Measurements from ENCODE around the gene FER.
A peak's percentile ranks its signal among the peaks of the same experiment; 100 is the strongest.

The FER gene

DNA sequence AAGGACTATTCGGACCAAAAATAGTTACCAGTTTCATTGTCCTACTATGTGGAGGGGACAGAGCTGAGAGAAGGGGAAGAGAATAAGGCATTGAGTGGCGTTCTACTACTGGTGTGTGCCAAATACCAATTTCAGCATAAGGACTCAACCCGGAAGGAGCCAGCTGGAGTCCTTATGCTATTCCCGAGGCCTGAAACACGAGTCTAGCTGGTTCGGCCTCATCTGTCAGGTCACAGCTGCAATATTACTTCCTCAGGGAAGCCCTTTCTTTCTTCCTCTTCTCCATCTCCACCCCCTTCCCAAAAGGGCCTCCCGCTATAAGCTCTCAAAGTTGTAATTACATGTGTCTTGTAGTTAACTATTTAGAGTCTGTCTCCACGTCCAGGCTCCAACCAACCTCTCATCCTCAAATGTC lies 20.5 kb upstream of the FER start:
- peaks cover 5% of the 10 kb centered on the region for H3K4me1 ChIP-seq (ENCODE audit: control insufficient read depth, insufficient read depth, low read length, poor library complexity, severe bottlenecking)
- peak overlapping the region; percentile 79 for H3K4me3 ChIP-seq (ENCODE audit: insufficient read depth, low read depth, low read length, poor library complexity, severe bottlenecking)
- no peaks in the 10 kb centered on the region for H3K9me3 ChIP-seq (ENCODE audit: control insufficient read depth, low read length)
- H3K27me3 ChIP-seq (replicated peaks; ENCODE audit: control insufficient read depth, insufficient read depth, low read length, poor library complexity, severe bottlenecking): no peaks in the 10 kb centered on the region
- H3K36me3 ChIP-seq (ENCODE audit: control insufficient read depth, insufficient read depth, low read length): no peaks in the 10 kb centered on the region
- no peak for DNase-seq
- no peak overlapping the region for H3K27ac ChIP-seq (ENCODE audit: insufficient read depth, low read length, poor library complexity, severe bottlenecking)

DNA sequence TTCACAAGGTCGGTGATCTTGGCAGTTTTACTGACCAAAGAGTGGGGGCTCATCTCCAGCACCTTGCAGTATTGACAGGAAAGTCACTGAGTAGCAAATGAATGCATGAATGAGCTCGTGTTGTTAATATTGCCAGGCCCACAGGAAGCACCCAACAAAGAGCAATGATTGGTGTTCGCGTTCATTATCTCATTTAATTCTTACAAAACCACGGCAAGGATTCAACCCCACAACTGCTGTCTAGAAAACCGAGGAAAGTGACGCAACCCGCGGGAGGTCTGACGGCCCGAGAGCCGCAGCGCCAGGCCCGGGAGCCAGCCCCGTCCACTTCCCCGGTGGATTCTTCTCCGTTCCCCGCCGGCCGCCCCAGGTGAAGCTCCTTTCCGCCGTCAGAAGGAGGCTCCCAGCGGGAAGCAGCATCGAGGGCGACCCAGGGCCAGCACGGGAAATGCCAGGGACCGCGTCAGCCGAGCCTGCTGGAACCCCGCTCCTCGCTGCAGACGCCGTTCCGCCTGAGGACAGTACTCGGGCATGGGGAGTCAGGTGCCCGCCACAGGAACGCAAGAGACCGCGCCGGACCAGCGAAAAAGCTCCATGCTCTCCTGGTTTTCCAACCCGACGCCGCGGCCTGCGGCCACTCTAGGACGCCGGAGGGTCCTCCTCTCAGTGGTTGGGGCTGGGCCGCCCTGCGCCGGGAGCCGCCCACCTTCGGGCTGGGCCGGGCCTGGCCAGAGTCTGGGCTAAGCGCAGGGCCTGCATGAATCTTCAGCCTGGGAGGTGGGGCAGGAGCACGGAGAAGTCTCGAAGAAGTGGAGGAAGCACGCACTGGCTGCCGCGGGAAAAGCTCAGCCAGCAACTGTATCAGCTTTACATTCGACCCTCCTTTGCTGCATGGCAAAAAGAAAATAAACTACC lies 19.8 kb upstream of the FER start:
- H3K4me1 ChIP-seq (ENCODE audit: control insufficient read depth, insufficient read depth, low read length, poor library complexity, severe bottlenecking): peaks cover 5% of the 10 kb centered on the region
- peak overlapping the region; percentile 79 for H3K4me3 ChIP-seq (ENCODE audit: insufficient read depth, low read depth, low read length, poor library complexity, severe bottlenecking)
- no peaks in the 10 kb centered on the region for H3K36me3 ChIP-seq (ENCODE audit: control insufficient read depth, insufficient read depth, low read length)
- H3K27me3 ChIP-seq (replicated peaks; ENCODE audit: control insufficient read depth, insufficient read depth, low read length, poor library complexity, severe bottlenecking): no peaks in the 10 kb centered on the region
- DNase-seq: peak; percentile 13 to 33 (median 20)
- H3K27ac ChIP-seq (ENCODE audit: insufficient read depth, low read length, poor library complexity, severe bottlenecking): peak overlapping the region; percentile 59
- H3K9me3 ChIP-seq (ENCODE audit: control insufficient read depth, low read length): no peaks in the 10 kb centered on the region

DNA sequence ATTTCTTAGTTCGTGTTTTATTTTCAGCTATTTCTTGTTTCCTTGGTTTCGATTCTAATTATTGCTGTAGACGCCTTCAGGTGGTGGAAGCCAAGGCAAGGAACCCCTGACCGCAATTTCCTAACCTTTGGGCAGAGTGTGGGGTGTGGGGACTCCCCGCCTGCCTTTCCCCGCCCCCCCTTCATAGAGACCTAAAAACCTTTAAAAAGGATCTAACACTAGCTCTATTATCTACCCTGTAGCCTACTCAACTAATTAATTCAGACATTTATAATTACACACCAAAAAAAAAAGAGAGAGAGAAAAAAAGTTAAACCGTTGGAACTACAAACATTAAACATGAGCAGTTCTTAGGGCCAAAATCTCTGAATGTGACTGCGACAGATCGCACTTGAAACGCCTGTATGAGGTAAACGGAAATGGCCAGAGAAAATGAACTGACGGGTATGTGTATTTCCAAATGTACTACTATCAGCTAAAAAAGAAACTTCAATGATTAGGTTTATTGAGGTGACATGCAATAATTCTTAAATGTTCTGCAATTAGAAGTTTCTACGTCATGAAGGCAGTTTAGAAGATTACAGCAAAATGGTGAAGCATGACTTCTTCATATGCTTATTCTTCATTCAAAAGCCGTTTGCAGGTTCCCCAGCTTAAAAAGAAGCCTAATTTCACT lies 19.0 kb upstream of the FER start:
- H3K4me1 ChIP-seq (ENCODE audit: control insufficient read depth, insufficient read depth, low read length, poor library complexity, severe bottlenecking): peaks cover 5% of the 10 kb centered on the region
- no peaks in the 10 kb centered on the region for H3K9me3 ChIP-seq (ENCODE audit: control insufficient read depth, low read length)
- no peaks in the 10 kb centered on the region for H3K36me3 ChIP-seq (ENCODE audit: control insufficient read depth, insufficient read depth, low read length)
- no peaks in the 10 kb centered on the region for H3K27me3 ChIP-seq (replicated peaks; ENCODE audit: control insufficient read depth, insufficient read depth, low read length, poor library complexity, severe bottlenecking)
- H3K4me3 ChIP-seq (ENCODE audit: insufficient read depth, low read depth, low read length, poor library complexity, severe bottlenecking): peak overlapping the region; percentile 79
- H3K27ac ChIP-seq (ENCODE audit: insufficient read depth, low read length, poor library complexity, severe bottlenecking): peak overlapping the region; percentile 59
- peak; percentile 44 to 51 (median 48) for DNase-seq

DNA sequence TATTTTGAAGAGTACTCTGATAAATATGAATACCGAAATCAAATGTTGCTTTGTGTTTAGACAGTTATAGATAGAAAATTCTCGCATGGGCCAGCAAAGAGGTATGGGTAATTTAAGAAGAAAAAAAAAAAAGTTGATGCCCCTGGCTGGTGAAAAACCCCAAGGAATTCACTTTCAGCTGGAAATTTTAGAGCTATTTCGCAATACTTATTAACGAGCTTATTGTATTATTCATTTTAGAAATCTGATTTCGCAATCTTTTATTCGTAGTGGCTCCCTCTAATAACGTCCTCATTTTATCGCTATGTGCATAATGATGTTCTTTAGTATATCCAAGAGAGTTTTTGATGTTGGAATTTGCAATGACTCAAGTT lies 18.5 kb upstream of the FER start:
- peaks cover 5% of the 10 kb centered on the region for H3K4me1 ChIP-seq (ENCODE audit: control insufficient read depth, insufficient read depth, low read length, poor library complexity, severe bottlenecking)
- no peaks in the 10 kb centered on the region for H3K36me3 ChIP-seq (ENCODE audit: control insufficient read depth, insufficient read depth, low read length)
- H3K27me3 ChIP-seq (replicated peaks; ENCODE audit: control insufficient read depth, insufficient read depth, low read length, poor library complexity, severe bottlenecking): no peaks in the 10 kb centered on the region
- no peak overlapping the region for H3K27ac ChIP-seq (ENCODE audit: insufficient read depth, low read length, poor library complexity, severe bottlenecking)
- H3K4me3 ChIP-seq (ENCODE audit: insufficient read depth, low read depth, low read length, poor library complexity, severe bottlenecking): no peak overlapping the region
- H3K9me3 ChIP-seq (ENCODE audit: control insufficient read depth, low read length): no peaks in the 10 kb centered on the region
- DNase-seq: no peak

DNA sequence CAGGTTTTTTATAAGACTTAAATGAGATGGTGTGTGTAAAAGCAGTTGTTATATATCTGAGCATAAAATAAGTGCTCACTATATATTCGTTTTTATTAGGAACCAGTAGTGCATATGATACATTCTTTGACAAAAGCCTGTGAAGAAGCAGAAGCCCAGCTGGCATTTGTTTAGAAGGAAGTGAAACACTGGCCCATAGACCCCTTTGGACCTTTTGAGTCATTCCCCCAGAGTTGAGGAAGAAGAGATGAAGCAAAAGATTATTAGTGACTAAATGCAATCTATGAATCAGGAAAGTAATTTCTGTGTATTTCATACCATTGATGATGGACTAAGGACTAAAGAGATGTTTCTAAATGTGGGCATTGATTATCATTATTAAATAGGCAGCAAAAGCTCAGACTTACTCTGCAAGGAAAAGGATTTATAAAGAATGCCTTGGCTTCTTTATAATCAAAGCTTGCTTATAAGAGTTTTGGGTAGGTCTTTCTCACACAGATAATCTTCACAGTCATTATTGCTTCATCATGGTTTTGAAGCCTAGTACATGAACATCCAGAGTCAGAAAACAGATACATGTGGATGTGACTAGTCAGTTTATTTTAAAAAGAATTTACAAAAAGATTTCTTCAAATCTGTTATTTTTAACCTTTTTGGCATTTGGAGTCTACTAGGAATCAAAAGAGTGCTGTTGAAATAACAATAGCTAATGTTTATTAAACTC lies 16.9 kb upstream of the FER start:
- Histone ChIP-seq H3K4me3 (ENCODE audit: insufficient read depth, low read depth, low read length, poor library complexity, severe bottlenecking) (no peak overlapping the region), H3K27ac (ENCODE audit: insufficient read depth, low read length, poor library complexity, severe bottlenecking) (no peak overlapping the region), H3K36me3 (ENCODE audit: control insufficient read depth, insufficient read depth, low read length) (no peaks in the 10 kb centered on the region), H3K27me3 (replicated peaks; ENCODE audit: control insufficient read depth, insufficient read depth, low read length, poor library complexity, severe bottlenecking) (no peaks in the 10 kb centered on the region), H3K9me3 (ENCODE audit: control insufficient read depth, low read length) (no peaks in the 10 kb centered on the region), H3K4me1 (ENCODE audit: control insufficient read depth, insufficient read depth, low read length, poor library complexity, severe bottlenecking) (peaks cover 5% of the 10 kb centered on the region)
- DNase-seq: no peak

DNA sequence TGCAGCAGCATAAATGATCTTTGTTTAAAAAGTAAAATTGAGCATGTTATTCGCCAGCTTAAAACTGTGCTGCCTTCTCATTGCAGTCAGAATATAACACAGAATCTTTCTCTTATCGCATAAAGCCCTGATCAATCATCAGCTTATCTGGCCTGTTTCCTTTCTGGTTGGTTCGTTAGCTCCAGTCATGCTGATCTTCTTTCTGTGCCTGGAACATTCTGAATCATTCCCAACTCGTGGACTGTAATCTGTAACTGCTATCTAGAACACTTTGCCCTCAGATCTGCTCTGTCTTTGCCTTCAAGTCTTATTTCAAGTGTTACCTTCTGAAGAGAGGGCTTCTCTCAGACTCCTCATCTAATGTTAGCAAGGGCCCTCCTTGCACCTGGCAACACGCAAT lies 11.9 kb upstream of the FER start:
- H3K4me1 ChIP-seq (ENCODE audit: control insufficient read depth, insufficient read depth, low read length, poor library complexity, severe bottlenecking): no peaks in the 10 kb centered on the region
- H3K4me3 ChIP-seq (ENCODE audit: insufficient read depth, low read depth, low read length, poor library complexity, severe bottlenecking): no peak overlapping the region
- no peaks in the 10 kb centered on the region for H3K9me3 ChIP-seq (ENCODE audit: control insufficient read depth, low read length)
- no peak for DNase-seq
- H3K27me3 ChIP-seq (replicated peaks; ENCODE audit: control insufficient read depth, insufficient read depth, low read length, poor library complexity, severe bottlenecking): no peaks in the 10 kb centered on the region
- H3K36me3 ChIP-seq (ENCODE audit: control insufficient read depth, insufficient read depth, low read length): no peaks in the 10 kb centered on the region
- no peak overlapping the region for H3K27ac ChIP-seq (ENCODE audit: insufficient read depth, low read length, poor library complexity, severe bottlenecking)

DNA sequence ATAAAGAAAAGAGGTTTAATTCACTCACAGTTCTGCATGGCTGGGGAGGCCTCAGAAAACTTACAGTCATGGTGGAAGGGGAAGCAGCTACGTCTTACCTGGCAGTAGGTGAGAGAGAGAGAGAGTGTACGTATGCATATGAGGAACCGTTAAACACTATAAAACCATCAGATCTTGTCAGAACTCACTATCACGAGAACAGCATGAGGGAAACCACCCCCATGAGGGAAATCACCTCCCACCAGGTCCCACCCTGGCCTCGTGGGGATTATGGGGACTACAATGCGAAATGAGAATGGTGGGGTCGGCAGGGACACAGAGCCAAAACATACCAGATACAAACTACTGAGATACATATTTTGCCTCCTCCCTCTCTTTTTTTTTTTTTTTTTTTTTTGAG lies 10.8 kb upstream of the FER start:
- no peak for DNase-seq
- H3K27me3 ChIP-seq (replicated peaks; ENCODE audit: control insufficient read depth, insufficient read depth, low read length, poor library complexity, severe bottlenecking): no peaks in the 10 kb centered on the region
- no peaks in the 10 kb centered on the region for H3K9me3 ChIP-seq (ENCODE audit: control insufficient read depth, low read length)
- no peaks in the 10 kb centered on the region for H3K36me3 ChIP-seq (ENCODE audit: control insufficient read depth, insufficient read depth, low read length)
- H3K4me1 ChIP-seq (ENCODE audit: control insufficient read depth, insufficient read depth, low read length, poor library complexity, severe bottlenecking): no peaks in the 10 kb centered on the region
- no peak overlapping the region for H3K4me3 ChIP-seq (ENCODE audit: insufficient read depth, low read depth, low read length, poor library complexity, severe bottlenecking)
- no peak overlapping the region for H3K27ac ChIP-seq (ENCODE audit: insufficient read depth, low read length, poor library complexity, severe bottlenecking)

DNA sequence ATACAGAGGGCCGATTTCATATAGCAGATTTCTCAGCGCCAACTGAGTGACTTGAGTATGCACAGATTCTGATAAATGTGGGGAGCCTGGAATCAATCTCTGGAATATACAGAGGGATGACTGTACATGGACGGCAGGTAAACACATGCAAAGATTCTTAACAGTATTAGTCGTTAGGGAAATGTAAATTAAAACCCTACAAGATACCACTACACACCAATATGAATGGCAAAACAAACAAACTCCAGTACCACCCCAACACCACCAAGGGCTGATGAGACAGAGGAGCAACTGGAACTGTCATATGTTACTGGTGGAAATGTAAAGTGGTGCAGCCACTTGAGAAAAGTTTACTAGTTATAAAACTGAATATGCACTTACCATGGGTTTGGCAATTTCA lies 8.3 kb upstream of the FER start:
- Histone ChIP-seq H3K4me1 (ENCODE audit: control insufficient read depth, insufficient read depth, low read length, poor library complexity, severe bottlenecking) (no peaks in the 10 kb centered on the region), H3K27me3 (replicated peaks; ENCODE audit: control insufficient read depth, insufficient read depth, low read length, poor library complexity, severe bottlenecking) (no peaks in the 10 kb centered on the region), H3K4me3 (ENCODE audit: insufficient read depth, low read depth, low read length, poor library complexity, severe bottlenecking) (no peak overlapping the region), H3K36me3 (ENCODE audit: control insufficient read depth, insufficient read depth, low read length) (no peaks in the 10 kb centered on the region), H3K9me3 (ENCODE audit: control insufficient read depth, low read length) (no peaks in the 10 kb centered on the region), H3K27ac (ENCODE audit: insufficient read depth, low read length, poor library complexity, severe bottlenecking) (no peak overlapping the region)
- no peak for DNase-seq

DNA sequence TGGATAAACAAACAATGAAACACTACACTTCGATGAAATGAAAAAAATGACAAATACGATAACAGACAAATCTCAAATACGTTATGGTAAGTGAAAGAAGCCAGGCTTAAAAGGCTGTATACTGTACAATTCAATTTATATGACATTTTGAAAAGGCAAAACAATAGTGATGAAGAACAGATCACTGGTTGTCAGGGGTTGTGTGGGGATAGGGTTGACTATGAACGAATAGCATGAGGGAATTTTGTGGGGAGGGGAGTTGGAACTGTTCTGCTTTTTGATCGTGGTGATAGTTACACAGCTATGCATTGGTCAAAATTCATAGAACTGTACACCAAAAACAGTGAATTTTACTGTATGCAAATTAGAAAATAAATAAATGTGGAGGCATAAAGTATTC lies 7.8 kb upstream of the FER start:
- Histone ChIP-seq H3K36me3 (ENCODE audit: control insufficient read depth, insufficient read depth, low read length) (no peaks in the 10 kb centered on the region), H3K27me3 (replicated peaks; ENCODE audit: control insufficient read depth, insufficient read depth, low read length, poor library complexity, severe bottlenecking) (no peaks in the 10 kb centered on the region), H3K4me3 (ENCODE audit: insufficient read depth, low read depth, low read length, poor library complexity, severe bottlenecking) (no peak overlapping the region), H3K4me1 (ENCODE audit: control insufficient read depth, insufficient read depth, low read length, poor library complexity, severe bottlenecking) (no peaks in the 10 kb centered on the region), H3K9me3 (ENCODE audit: control insufficient read depth, low read length) (no peaks in the 10 kb centered on the region), H3K27ac (ENCODE audit: insufficient read depth, low read length, poor library complexity, severe bottlenecking) (no peak overlapping the region)
- no peak for DNase-seq

DNA sequence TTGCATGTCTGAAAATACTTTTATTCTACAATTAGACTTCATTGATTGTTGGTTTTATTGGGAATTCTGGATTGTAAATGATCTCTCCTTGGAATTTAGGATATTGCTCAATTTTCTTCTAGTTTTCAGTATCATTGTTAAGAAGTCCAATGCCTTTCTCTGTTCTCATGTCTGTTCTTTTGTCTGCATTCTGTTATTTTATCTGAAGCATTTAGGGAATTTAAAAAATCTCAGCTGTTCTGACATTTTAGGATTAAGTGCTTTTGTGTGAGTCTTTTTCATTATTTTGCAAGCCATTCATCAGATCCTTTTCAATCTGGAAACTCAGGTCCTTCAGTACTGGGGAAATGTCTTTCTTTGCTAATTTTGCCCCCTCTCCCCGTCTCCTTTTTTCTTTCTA lies 4.4 kb upstream of the FER start:
- Histone ChIP-seq H3K27ac (ENCODE audit: insufficient read depth, low read length, poor library complexity, severe bottlenecking) (no peak overlapping the region), H3K36me3 (ENCODE audit: control insufficient read depth, insufficient read depth, low read length) (no peaks in the 10 kb centered on the region), H3K4me1 (ENCODE audit: control insufficient read depth, insufficient read depth, low read length, poor library complexity, severe bottlenecking) (no peaks in the 10 kb centered on the region), H3K9me3 (ENCODE audit: control insufficient read depth, low read length) (no peaks in the 10 kb centered on the region), H3K27me3 (replicated peaks; ENCODE audit: control insufficient read depth, insufficient read depth, low read length, poor library complexity, severe bottlenecking) (no peaks in the 10 kb centered on the region), H3K4me3 (ENCODE audit: insufficient read depth, low read depth, low read length, poor library complexity, severe bottlenecking) (no peak overlapping the region)
- no peak for DNase-seq

Data from effector memory CD4-positive, alpha-beta T cell (primary cell).